GM18907 (cell line): ENCODE data around the gene PTPRZ1.

Experiments used
- ATAC-seq: cut with Tn5 transposase; IDR thresholded peaks from one replicate; pipeline ENCODE4 v1.9.1; 2021; ENCODE audit warnings: mild to moderate bottlenecking, moderate library complexity; ENCODE audit not compliant: unreplicated experiment

Gene PTPRZ1

DNA sequence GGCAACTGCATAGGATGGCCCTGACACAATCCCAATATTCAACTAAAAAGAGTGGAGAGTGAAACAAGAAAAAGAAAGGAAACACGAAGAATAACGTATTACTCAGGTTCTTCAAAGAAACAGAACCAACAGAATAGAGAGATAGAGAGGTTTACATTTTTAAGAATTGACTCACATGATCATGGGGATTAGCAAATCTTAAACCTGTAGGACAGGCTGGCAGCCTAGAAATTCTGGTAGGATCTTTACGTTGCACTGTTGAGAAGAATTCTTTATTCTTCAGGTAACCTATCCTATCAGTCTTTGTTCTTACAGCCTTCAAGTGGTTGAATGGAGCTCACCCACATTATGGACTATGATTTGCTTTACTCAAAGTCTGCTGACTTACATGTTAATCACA, 167.2 kb downstream of the PTPRZ1 start:
- no peak for ATAC-seq

DNA sequence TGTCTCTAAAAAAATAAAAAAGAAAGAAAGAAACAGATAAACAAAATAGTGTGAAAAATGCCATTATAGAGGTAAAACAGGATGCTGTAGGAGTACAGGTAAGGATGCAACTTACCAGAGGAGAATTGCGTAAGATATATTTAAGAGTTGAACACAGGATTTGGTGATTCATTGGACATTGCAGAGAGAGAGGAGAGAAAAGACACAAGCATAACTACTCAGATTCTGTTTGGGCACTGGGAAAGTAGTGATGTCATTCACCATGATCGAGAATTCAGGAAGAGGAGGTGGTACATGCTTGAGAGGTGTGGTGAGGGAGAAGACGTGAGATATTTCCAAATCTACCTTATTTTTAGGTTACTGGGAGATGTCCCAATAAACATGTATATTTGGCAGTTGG, 173.4 kb downstream of the PTPRZ1 start:
- no peak for ATAC-seq

DNA sequence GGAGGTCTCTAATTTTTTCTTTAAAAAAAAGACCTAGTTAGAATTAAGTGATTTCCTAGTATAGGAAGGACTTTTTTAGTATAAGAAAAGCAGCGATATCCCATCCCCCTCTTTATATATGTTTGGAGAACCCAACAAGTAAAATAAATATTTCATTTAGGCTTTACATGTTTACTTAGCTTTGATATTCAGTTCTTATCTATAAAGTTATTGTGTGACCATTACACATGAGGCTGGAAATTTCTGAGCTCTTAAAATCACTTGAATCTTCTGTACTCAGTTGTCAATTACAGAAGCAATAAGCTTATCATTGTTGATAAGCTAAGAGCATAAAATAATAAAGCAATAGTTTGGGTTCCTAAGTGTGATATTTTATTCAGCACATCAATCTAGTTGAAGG, 181.4 kb downstream of the PTPRZ1 start:
- ATAC-seq, result no peak

DNA sequence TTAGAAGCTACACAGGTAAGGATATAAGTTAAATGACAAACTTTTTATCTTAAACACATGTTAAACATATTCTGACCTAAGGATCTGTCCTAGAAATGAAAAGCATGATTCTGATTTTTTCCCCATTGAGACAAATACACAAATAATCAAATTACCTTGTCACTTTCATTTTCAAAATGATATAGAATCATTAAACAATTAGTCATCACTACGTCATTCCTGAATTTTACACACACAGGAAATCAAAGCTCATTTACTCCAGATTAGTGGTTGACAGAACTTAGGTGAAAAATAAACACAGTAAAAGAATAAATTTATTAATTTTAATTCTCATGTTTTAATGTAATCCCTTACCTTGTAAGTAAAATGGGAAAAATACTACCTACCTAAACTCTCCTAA, 182.1 kb downstream of the PTPRZ1 start:
- ATAC-seq, result no peak

DNA sequence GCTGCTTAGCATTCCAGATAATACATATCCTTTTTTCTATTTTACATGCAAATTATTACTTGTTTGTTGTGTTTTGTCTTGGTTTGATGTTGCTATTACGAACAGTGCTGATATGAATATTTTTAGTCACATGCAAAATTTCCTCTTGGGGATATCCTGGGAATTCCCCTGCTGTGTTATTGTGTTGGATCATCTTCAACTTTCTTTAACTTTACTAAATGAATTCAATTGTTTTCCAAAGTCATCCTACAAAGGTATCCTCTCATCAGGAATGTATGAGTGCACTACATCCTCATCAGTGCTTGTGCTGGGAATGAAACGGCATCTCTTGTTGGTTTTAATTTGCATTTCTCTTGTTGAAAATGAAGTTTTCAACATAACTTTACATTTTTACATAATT, 184.0 kb downstream of the PTPRZ1 start:
- ATAC-seq, result no peak

DNA sequence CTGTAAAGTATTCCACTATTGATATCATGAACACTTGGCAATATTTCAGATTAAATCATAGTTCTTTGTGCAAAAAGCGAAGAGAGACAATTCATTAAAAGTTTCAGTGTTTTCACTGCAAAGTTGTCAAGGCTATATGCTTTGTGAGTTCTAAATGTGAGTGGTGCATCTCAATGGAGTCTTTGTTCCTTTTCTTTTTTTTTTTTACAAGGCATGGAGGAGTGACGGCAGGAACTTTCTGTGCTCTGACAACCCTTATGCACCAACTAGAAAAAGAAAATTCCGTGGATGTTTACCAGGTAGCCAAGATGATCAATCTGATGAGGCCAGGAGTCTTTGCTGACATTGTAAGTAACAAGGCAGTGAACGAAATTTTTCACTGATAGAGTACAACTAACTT, 186.6 kb downstream of the PTPRZ1 start:
- no peak for ATAC-seq

DNA sequence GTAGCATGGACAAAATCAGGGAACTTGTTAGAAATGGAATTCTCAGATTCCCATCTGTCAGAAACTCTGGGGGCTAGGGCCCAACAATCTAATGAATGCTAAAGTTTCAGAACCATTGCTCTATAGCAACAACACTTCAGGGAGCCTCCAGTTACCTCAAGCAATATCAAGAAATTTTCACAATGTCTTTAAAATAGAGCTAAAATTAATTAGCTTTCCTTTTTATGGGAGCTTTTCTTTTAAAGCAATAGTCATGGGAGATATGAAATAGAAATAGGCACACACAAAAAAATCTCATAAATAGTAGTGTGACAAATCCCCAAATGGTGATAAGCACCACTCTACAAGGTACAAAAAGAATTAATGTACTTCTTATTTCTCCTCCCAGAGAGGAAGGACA, 190.2 kb downstream of the PTPRZ1 start:
- ATAC-seq, result no peak

DNA sequence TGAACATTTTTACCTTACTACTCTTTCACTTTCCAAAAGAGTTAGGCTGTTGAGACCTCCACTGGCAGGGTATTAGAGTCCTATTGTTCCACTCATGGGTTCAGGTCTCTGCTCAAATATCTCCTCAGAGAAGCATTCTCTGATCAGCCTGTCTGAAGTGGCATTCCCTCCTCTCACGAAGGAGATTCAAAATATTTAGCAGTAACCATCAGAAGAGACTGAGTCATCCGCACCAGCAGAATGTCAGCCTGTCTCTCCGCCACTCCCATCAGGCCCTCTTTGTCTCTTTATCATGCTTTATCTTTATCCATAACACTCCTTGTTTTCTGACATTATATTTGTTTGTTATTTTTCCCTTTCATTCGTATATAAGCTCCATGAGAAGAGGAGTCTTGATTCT, 192.0 kb downstream of the PTPRZ1 start:
- no peak for ATAC-seq

DNA sequence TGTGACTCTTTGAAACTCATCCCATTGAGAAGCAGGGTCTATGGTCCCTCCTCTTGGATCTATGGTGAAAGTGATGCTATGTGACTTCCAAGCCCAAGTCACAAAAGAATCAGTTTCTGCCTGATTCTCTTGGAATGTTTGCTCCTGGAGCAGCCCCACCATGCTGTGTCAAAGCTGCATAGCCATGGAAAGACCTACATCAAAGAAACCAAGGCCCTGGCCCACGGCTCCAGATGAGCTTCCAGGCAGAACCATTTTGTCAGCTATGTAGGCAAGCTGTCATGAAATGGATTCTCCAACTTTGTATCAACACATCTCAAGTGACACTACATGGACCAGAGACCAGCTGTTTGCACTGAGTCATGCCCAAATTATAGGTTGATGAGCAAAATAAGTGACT, 194.1 kb downstream of the PTPRZ1 start:
- ATAC-seq, result no peak

DNA sequence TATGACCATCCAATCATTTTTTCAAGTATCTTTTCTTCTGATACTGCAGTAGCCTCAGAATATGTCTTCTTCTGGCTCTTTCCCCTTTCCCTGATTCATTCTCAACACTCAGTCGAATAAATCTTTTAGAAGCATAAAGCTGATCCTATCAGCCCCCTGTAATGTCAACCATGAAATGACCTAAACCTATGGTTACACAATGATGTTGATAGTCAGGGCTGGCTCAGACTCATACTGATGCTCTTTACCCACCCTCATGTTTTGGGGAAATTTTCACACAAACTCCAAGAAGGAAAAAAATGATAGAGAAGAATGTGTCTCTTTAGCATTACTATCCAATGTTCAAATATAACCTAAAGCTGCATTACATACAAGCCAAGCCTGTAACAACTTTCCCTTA, 195.1 kb downstream of the PTPRZ1 start:
- no peak for ATAC-seq

DNA sequence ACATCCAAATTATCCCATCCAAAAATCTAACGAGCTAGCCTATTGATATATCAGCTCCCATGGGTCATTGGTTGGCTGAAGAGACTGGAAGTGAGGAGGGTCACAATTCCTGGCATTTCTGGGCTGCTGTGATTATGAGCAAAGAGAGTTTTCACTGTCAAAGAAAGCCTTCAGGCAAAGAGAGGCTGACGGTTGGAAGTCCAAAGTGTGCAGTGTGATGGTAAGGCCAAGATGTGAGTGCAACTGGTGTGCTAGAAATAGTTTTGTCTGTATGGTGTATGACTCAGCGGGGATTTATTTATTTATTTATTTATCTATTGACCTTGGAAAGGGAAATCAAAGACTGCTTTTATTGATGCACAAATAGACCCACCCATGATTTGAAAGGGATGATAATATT, 196.0 kb downstream of the PTPRZ1 start:
- no peak for ATAC-seq

DNA sequence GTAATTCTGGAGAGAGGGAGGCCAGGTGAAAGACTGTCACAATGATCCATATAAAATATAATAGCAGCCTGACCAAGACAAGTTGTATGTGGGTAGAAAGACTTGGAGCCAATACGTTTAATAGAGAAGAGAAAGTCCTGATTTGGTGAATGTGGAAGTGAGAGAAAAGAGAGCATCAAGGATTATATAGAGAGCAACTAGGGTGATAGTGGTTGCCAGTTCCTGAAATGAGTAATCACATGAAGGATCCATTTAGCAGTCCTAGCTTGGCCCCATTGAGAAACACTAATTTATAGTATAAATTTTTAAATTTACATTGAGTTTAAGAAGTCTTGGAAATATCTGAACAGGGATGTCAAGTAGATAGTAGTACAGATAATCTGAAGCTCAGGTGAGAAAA, 197.1 kb downstream of the PTPRZ1 start:
- no peak for ATAC-seq

DNA sequence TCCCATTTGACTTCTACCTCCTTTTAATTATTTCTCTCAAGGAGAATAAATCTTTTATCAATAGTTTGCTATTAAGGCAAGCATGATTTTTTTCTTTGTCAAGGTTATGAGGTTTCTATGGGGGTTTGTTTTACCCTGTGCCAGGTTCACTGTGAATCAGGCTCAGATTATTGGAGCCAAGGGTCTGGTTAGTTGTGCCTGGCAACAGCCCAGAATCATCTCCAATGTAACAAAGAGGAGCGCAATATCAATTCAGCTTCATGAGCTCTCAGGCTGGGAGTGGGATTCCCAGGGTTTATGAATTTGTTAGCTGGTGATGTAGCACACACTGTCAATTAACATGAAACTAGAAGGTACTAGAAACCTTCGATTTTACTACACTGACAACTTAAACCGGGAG, 197.9 kb downstream of the PTPRZ1 start:
- ATAC-seq, result no peak

DNA sequence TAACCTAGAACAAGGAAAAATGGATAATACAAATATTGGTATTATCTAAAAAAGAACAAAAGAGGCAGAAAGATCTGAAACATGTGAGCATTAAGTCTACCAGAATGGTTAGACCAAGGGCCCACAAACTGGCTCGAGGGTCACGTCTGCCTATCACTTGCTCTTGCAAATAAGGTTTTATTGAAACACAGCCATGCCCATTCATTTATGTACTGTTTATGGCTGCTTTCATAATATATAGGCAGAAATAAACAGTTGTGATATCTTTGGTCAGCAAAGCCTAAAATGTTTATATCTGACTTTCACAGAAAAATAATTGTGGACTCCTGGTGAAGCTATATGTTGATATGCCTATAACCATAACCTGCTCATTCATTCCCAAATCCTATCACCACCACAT, 199.3 kb downstream of the PTPRZ1 start:
- no peak for ATAC-seq

DNA sequence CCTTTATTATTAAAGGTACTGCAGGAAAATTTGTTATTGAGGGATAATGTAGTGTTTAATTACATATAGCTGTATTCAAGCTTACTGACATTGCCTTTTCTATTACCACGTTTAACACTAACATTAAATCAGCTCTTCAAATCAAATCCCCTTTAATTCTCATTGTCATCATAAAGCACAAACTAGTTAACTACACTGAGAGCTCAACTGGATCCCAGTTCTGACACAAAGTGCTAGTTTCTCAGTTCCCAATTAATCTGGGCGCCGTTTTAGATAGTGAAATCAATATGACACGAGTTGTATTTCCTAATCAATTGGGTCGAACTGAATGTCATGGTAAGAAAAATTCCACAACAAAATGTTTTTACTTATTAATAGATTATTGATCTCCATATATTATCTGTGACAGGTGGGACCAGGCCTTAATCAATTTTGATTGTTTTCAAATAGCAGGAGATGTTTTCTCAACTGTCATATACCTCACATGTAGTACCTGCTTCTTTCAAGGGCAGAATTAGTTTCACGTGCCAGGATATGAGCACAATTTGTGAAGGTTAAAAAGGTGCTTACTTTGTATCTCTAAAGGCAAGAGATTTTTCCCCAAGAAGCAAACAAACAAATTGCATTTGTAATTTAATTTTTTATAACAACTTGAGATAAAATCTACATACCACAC, 200.1 kb downstream of the PTPRZ1 start:
- ATAC-seq, result no peak

DNA sequence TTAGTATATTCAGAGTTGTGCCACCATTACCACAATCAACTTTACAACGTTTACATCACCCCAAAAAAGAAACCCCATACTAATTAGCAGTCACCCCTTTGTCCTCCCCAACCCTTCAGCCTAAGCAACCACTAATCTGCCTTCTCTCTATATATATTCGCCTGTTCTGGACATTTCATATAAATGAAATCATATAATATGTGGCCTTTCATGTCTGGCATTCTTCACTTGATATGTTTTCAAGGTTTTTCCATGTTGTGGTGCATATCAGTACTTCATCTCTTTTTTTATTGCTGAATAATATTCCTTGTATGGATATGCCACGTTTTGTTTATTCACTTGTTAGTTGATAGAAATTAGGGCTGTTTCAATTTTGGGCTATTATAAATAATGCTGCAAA, 200.7 kb downstream of the PTPRZ1 start:
- ATAC-seq, result no peak

DNA sequence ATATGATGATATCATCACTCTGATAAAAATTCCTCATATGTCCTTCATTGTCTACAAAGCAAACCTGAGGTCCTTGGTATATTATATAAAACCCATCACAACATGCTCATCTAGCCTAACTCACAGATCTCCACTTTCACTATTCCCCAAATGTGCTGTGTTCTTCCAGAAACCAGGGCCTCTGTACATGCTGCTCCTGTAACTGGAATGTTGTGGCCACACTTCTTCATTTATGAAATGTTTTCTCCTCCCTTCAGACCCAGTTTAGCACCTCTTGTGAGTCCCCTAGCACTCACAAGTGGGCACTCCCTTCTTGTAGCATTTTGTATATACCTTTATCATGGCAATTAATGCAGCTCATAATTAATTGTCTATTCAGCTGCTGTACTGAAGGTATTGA, 209.2 kb downstream of the PTPRZ1 start:
- no peak for ATAC-seq

DNA sequence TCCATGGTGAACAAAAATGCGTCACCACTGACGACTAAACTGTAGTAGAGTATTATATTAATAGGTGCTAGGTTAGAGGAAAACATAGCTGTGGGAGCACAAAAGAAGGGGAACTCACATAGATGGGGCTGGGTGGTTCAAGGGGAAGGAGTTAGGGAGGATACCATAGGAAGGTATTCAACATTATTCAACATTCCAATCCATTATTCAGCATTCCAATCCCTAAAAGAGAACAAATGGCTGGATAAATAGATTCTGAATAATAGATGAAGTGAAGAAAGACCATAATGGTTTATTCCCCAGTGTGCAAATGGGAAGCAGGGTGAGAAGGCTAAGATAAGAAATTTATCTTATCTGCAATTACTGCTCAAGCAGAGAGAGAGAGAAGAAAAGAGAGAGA, 209.7 kb downstream of the PTPRZ1 start:
- ATAC-seq, result no peak

DNA sequence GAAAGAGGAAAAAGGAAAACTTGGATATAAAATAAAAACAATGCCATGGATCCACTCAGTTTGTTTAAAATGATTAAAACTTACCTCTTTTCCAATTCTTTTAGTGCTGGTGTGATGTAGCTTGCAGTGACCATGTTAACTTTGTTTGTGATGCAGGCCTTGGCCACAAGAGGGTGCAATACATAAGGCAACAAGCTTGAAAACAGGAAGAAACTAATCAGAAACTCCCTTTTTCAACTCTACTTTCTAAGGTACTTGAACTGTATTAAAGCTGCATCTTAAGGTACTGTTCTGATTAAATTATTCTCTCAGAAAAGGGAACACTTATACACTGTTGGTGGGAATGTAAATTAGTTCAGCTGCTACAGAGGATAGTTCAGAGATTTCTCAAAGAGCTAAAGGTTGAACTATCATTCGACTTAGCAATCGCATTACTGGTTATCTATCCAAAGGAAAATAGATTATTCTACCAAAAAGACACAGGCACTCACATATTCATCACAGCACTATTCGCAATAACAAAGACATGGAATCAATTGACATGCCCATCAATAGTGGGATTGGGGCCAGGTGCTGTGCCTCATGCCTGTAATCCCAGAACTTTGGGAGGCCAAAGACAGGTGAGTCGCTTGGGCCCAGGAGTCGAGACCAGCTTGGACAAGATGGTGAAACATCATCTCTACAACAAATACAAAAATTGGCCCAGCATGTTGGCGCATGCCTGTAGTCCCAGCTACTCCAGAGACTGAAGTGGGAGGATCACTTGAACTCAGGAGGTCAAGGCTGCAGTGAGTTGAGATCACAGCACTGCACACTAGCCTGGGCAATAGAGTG, 220.2 kb downstream of the PTPRZ1 start:
- peak; percentile 98 for ATAC-seq

DNA sequence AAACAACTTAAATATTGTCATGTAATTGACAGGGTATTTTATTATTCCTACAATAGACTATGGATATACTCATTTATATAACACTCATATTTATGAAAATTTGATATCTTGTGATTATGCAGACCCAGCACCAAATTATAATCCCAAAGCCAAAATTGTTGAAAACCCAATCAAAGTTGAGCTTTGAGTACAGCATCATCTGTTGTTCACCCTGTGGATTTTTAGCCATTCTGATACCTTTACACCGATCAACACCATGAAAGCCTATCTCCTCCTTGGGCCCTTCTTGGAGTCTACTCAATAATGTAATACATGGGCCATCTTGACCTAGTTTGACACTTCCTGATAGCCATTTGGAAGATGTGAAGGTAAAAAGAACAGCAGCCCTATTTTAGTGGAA, 221.6 kb downstream of the PTPRZ1 start:
- no peak for ATAC-seq

DNA sequence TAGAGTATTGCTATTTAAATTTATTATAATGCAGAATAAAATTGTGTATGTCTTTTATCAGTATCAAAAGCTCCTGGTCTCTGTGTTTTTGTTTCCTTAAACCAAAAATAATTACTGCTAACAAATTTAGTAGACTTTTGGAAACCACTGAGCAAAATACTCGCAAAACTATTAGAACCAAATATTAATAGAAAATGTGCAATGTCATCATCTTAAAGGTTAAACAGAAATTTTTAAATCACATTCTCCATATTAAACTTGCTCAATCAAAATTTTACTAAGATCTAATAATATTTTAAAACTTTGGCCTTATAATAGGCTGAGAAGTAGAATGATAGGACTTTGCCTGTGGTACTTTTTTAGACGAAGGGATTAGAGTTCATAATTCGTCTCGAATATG, 222.7 kb downstream of the PTPRZ1 start:
- no peak for ATAC-seq

DNA sequence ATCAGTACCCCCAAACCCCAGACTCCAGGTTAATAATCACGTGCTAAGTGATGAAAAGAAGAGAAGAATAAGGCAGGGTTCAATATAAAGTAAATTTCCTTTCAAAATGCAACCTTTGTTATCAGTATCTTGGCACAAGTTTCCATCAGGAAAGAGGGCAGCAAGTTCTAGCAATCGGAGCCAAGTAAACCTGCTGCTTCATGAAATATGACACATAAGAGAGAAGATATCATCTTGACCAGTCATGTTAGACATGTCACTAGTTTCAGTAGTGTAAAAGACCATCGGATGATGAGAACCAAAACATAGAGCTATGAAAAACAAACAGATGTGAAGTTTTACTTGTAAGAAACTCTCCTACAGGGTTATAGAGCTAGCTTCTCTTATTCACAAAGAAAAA, 227.1 kb downstream of the PTPRZ1 start:
- ATAC-seq, result no peak

DNA sequence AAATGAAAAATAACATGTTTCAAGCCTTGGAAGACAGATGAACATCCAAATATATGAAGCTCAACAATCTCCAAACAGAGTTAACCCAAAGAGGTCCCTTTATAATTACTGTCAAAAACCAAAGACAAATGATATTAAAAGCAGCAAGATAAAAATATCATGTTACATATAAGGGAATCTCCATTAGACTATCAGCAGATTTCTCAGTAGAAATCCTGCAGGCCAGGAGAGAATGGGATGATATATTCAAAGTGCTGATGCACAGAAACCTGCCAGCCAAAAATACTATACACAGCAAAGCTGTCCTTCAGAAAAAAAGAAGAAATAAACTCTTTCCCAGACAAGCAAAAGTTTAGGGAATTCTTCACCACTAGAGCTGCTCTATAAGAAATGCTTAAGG, 230.1 kb downstream of the PTPRZ1 start:
- no peak for ATAC-seq
